ENCODE results near the gene CBX1.

DNA sequence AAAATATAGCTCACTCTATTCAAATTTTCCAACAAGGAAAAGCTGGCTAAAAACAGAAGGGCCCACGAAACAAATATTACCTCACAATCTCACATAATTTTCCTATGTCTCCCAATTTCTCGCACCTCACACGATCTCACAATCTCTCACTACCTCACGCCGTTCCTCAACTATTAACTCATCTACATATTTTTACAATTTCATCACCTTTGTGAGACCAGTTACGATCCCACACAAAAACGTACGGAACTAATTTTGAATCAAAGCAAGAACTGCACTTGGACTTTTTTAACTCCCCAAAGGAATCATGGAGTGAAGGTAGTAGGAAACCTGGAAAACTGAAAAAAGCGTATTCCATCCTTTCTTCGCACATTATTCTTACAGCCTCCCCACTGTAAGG, 1.1 kb downstream of the CBX1 start:
- TF ChIP-seq, protein P1, sequence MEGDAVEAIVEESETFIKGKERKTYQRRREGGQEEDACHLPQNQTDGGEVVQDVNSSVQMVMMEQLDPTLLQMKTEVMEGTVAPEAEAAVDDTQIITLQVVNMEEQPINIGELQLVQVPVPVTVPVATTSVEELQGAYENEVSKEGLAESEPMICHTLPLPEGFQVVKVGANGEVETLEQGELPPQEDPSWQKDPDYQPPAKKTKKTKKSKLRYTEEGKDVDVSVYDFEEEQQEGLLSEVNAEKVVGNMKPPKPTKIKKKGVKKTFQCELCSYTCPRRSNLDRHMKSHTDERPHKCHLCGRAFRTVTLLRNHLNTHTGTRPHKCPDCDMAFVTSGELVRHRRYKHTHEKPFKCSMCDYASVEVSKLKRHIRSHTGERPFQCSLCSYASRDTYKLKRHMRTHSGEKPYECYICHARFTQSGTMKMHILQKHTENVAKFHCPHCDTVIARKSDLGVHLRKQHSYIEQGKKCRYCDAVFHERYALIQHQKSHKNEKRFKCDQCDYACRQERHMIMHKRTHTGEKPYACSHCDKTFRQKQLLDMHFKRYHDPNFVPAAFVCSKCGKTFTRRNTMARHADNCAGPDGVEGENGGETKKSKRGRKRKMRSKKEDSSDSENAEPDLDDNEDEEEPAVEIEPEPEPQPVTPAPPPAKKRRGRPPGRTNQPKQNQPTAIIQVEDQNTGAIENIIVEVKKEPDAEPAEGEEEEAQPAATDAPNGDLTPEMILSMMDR (IDR thresholded peaks at IDR 0.05) = no peak
- no peak for TF ChIP-seq POLR2A (IDR thresholded peaks at IDR 0.05)

Measured in testis (tissue), 2 donors.